IMR-90 (cell line): ENCODE data around the gene PEAK1. TPM values are rescaled to one million over a fixed set of nuclear protein-coding genes. Genes with fewer than 3 reads are reported as not detected.
A peak's percentile ranks its signal among the peaks of the same experiment; 100 is the strongest.

Experiments
- ATAC-seq: fragments of 200-7000 bp; cut with Tn5 transposase; 2 replicates; pipeline ENCODE4 v1.9.1; 2020; ENCODE audit warnings: low read depth, mild to moderate bottlenecking, moderate library complexity
- BruUV-seq: library from RNA; stranded (reverse); fragments of 400-500 nt; replicated peaks from 2 replicates; lab custom pipeline; 2021; lab: Mats Ljungman, UMichigan
- CTCF ChIA-PET: fragments of 300-600 bp; formaldehyde crosslinking; extraction: SDS; loops from one replicate; lab custom pipeline; 2021; ENCODE audit warnings: antibody characterized with exemption; lab: Yijun Ruan, JAX
- POLR2A ChIA-PET: fragments of 300-600 bp; sonication (Branson Sonifier 250); formaldehyde crosslinking; loops from one replicate; lab custom pipeline; 2022; ENCODE audit warnings: antibody characterized with exemption; ENCODE audit not compliant: unreplicated experiment; lab: Charles Lee
- DNase-seq: peaks from one replicate; pipeline ENCODE4 v3.0.0; 2013
- H2AFZ ChIP-seq: replicated peaks from 2 replicates; pipeline ENCODE3; 2013; ENCODE audit warnings: low read length, mild to moderate bottlenecking; ENCODE audit not compliant: poor library complexity
- H2AK5ac ChIP-seq: 2 replicates; pipeline ENCODE4 v1.6.1; 2013; ENCODE audit warnings: low read depth, low read length, inconsistent platforms
- H2AK9ac ChIP-seq: replicated peaks from 2 replicates; pipeline ENCODE3; 2013; ENCODE audit warnings: mild to moderate bottlenecking, low read depth, low read length, moderate library complexity; ENCODE audit not compliant: poor library complexity
- H2BK120ac ChIP-seq: 2 replicates; pipeline ENCODE4 v1.6.1; 2013; ENCODE audit warnings: low read depth, low read length, inconsistent platforms
- H2BK15ac ChIP-seq: 3 replicates; pipeline ENCODE4 v1.6.1; 2013; ENCODE audit warnings: low read depth, low read length, inconsistent platforms
- H2BK20ac ChIP-seq: 2 replicates; pipeline ENCODE4 v1.6.1; 2013; ENCODE audit warnings: low read depth, mild to moderate bottlenecking, inconsistent platforms, low read length, moderate library complexity
- H2BK5ac ChIP-seq: 2 replicates; pipeline ENCODE4 v1.6.1; 2013; ENCODE audit warnings: mild to moderate bottlenecking, low read depth, low read length, inconsistent platforms; ENCODE audit not compliant: poor library complexity, severe bottlenecking
- H3K14ac ChIP-seq: replicated peaks from 2 replicates; pipeline ENCODE4 v1.6.1; 2013; ENCODE audit warnings: low read depth, low read length, inconsistent platforms
- H3K18ac ChIP-seq: 2 replicates; pipeline ENCODE4 v1.6.1; 2013; ENCODE audit warnings: low read depth, low read length, control low read depth
- H3K23ac ChIP-seq: 2 replicates; pipeline ENCODE4 v1.6.1; 2013; ENCODE audit warnings: low read depth, low read length, inconsistent platforms
- H3K27ac ChIP-seq: 2 replicates; pipeline ENCODE4 v1.5.1; 2013; ENCODE audit warnings: mild to moderate bottlenecking, control low read depth, low read length; ENCODE audit not compliant: insufficient read depth
- H3K27me3 ChIP-seq: 2 replicates; pipeline ENCODE4 v1.6.1; 2013; ENCODE audit warnings: low read length; ENCODE audit not compliant: control insufficient read depth, insufficient read depth
- H3K36me3 ChIP-seq: 2 replicates; pipeline ENCODE4 v1.6.1; 2013; ENCODE audit warnings: low read length, mixed read lengths; ENCODE audit not compliant: control insufficient read depth, insufficient read depth
- H3K4ac ChIP-seq: 2 replicates; pipeline ENCODE4 v1.6.1; 2013; ENCODE audit warnings: low read depth, low read length, inconsistent platforms
- H3K4me1 ChIP-seq: 2 replicates; pipeline ENCODE4 v1.6.1; 2013; ENCODE audit warnings: low read length, mixed read lengths; ENCODE audit not compliant: control insufficient read depth, insufficient read depth
- H3K4me2 ChIP-seq: 2 replicates; pipeline ENCODE4 v1.6.1; 2013; ENCODE audit warnings: low read depth, mild to moderate bottlenecking, control low read depth, low read length, moderate library complexity
- H3K4me3 ChIP-seq: 2 replicates; pipeline ENCODE4 v1.5.1; 2013; ENCODE audit warnings: low read depth, mild to moderate bottlenecking, control low read depth, low read length, moderate library complexity; ENCODE audit not compliant: insufficient read depth
- H3K56ac ChIP-seq: 2 replicates; pipeline ENCODE4 v1.6.1; 2013; ENCODE audit warnings: low read length, inconsistent platforms; ENCODE audit not compliant: insufficient read depth; ENCODE audit errors: extremely low read depth
- H3K79me1 ChIP-seq, 2 experiments: 2 replicates each; pipeline ENCODE4 v1.6.1; 2013; ENCODE audit warnings: low read length in 2 of 2, inconsistent platforms in 1 of 2, low read depth in 1 of 2
- H3K9ac ChIP-seq: 2 replicates; pipeline ENCODE4 v1.6.1; 2013; ENCODE audit warnings: low read depth, low read length, control low read depth
- H3K9me1 ChIP-seq: 2 replicates; pipeline ENCODE4 v1.6.1; 2013; ENCODE audit warnings: low read length, inconsistent platforms; ENCODE audit not compliant: insufficient read depth
- H3K9me3 ChIP-seq: 2 replicates; pipeline ENCODE4 v1.6.1; 2013; ENCODE audit warnings: low read length; ENCODE audit not compliant: control insufficient read depth, insufficient read depth
- H4K20me1 ChIP-seq: 2 replicates; pipeline ENCODE4 v1.6.1; 2013; ENCODE audit warnings: low read length, inconsistent platforms; ENCODE audit not compliant: insufficient read depth
- H4K5ac ChIP-seq: 2 replicates; pipeline ENCODE4 v1.6.1; 2013; ENCODE audit warnings: mild to moderate bottlenecking, low read depth, low read length, control low read depth
- H4K8ac ChIP-seq, 2 experiments: 2 replicates each; pipeline ENCODE4 v1.6.1; 2013; ENCODE audit warnings: low read depth in 2 of 2, low read length in 2 of 2, control low read depth in 1 of 2, inconsistent platforms in 1 of 2
- H4K91ac ChIP-seq: 2 replicates; pipeline ENCODE4 v1.6.1; 2013; ENCODE audit warnings: low read depth, low read length, inconsistent platforms; ENCODE audit not compliant: insufficient read depth
- CEBPB ChIP-seq: IDR thresholded peaks from 2 replicates; pipeline ENCODE4 v1.6.1; 2012; ENCODE audit warnings: low read depth, low read length, improper control_type of control experiment
- FOS ChIP-seq: fragments of 150-350 bp; IDR thresholded peaks from 2 replicates; pipeline ENCODE4 v1.6.1; 2016; ENCODE audit warnings: low read depth, low read length
- RCOR1 ChIP-seq: IDR thresholded peaks from 2 replicates; pipeline ENCODE4 v1.6.1; 2012; ENCODE audit warnings: mild to moderate bottlenecking, low read length, improper control_type of control experiment; ENCODE audit not compliant: insufficient replicate concordance
- WGBS, 2 experiments: methylation state at CpG; one replicate each; pipeline versions ENCODE4 v1.1.5 to v1.1.7; 2013; ENCODE audit warnings: missing lambda C conversion rate in 2 of 2; ENCODE audit not compliant: insufficient read length in 1 of 2; ENCODE audit errors: extremely low coverage in 2 of 2; 5-methylcytosine and 5-hydroxymethylcytosine counted together
- dilution Hi-C: fragments of 300-500 bp; cut with HindIII; formaldehyde crosslinking; loops from one replicate; pipeline ENCODE4 v1.14.3; 2018; ENCODE audit warnings: low sequenced_read_pairs; ENCODE audit not compliant: unreplicated experiment
- in situ Hi-C: fragments of 300-500 bp; cut with MboI; formaldehyde crosslinking; loops from 3 replicates; pipeline ENCODE4 v1.14.3; 2019; ENCODE audit warnings: low sequenced_read_pairs, inconsistent platforms, mixed read lengths
- intact Hi-C: fragments of 100-400 bp; cut with micrococcal nuclease; formaldehyde crosslinking; loops from 2 replicates; pipeline ENCODE4 v1.10.0; 2022
- polyA plus RNA-seq, 3 experiments: library from polyadenylated mRNA; depleted of rRNA; stranded (reverse); fragments of >200 nt; gene quantifications; 2 replicates each; pipeline ENCODE4 v1.2.3, GENCODE V29; 2012; ENCODE audit warnings: low replicate concordance in 1 of 3
- total RNA-seq: library from RNA; depleted of rRNA; stranded (reverse); fragments of >200 nt; gene quantifications from 2 replicates; pipeline ENCODE4 v1.2.3, GENCODE V29; 2012

The PEAK1 gene
- total and polyA plus RNA-seq, 2 of the 4 experiments (the other 2 are of a cell fraction), result 21.5 to 43.9 TPM

GRCh38 chr15:77085297-77085696 is 334.6 kb downstream of the PEAK1 start:
- H3K14ac ChIP-seq, result no peak overlapping the region
- H3K36me3 ChIP-seq, result no peaks in the 10 kb centered on the region
- TF ChIP-seq FOS (peak; percentile 32; the same call in 1 of the 2 replicates), CEBPB (peak; percentile 59), RCOR1 (no peak)
- H3K18ac ChIP-seq, result no peak overlapping the region
- intact Hi-C loops (no loop called here), in situ Hi-C loops (no loop called here), dilution Hi-C loops (no loop called here)
- no peak overlapping the region for H2AK5ac ChIP-seq
- no peak overlapping the region for H3K4me2 ChIP-seq
- no peak overlapping the region for H3K56ac ChIP-seq
- no peaks in the 10 kb centered on the region for H3K79me1 ChIP-seq
- DNase-seq (peak; percentile 68), ATAC-seq (peak; percentile 56)
- CTCF ChIA-PET, result interaction anchor here (0.6 kb wide), 1 partner anchor 61 kb away, joined by 3 read pairs; no protein-coding TSS in a partner anchor
- H4K8ac ChIP-seq, result no peak overlapping the region
- no peak overlapping the region for H2AFZ ChIP-seq
- no peaks in the 10 kb centered on the region for H3K9me3 ChIP-seq
- no peak overlapping the region for H2BK15ac ChIP-seq
- peaks cover 13% of the 10 kb centered on the region for H3K9me1 ChIP-seq
- H3K4me1 ChIP-seq, result peaks cover 18% of the 10 kb centered on the region
- WGBS, 2 experiments, result no CpG with 5 or more reads among the region's 2 CpGs
- POLR2A ChIA-PET, result no interaction called here
- H3K9ac ChIP-seq, result no peak overlapping the region
- no peak overlapping the region for H3K4me3 ChIP-seq
- no TSS peak for BruUV-seq
- H3K27me3 ChIP-seq, result no peaks in the 10 kb centered on the region
- H3K27ac ChIP-seq, result no peak overlapping the region
- no peak overlapping the region for H3K23ac ChIP-seq
- H4K5ac ChIP-seq, result no peak overlapping the region
- H3K4ac ChIP-seq, result no peak overlapping the region
- H2BK5ac ChIP-seq, result no peak overlapping the region
- no peak overlapping the region for H4K91ac ChIP-seq
- H2BK20ac ChIP-seq, result 0 out of 2 replicates have a peak overlapping the region, but pooled peaks have one; percentile 63
- H4K20me1 ChIP-seq, result no peaks in the 10 kb centered on the region
- H2AK9ac ChIP-seq, result no peak overlapping the region
- no peak overlapping the region for H2BK120ac ChIP-seq
